GM10266 (cell line): ENCODE measurements around the gene HERC2.
"Not testable (repeated sequence)": the region's sequence is repeated elsewhere in the genome, so short reads cannot be mapped to it uniquely, and the experiment has no call there.

Experiments used
- DNase-seq: peaks from one replicate; pipeline ENCODE4 v3.0.0; 2012; ENCODE audit errors: extremely low spot score
- TF ChIP-seq, protein P1 (sequence below): IDR thresholded peaks from 2 replicates; pipeline ENCODE4 v1.5.1; 2012; ENCODE audit warnings: mild to moderate bottlenecking, low read depth; ENCODE audit not compliant: control insufficient read depth, insufficient read depth; ENCODE audit errors: missing control alignments

The HERC2 gene

DNA sequence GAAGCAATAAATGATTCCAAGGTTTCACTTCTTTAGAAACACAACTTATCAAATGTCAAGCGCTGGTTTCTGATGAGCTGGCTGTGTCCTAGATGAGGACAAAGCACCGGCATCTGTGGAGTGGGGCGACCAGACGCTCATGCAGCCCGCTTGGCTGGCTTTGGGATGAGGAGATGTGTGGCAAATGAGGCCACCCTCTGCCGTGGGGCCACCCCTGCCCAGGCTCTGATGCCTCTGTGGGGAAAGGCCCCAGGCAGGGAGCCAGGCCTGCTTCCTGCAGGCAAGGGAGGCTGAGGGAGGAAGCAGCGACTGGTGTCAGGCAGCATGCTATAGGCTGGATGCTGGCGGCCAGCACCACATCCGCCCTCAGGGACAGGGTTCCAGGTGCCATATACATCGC is 102.9 kb downstream of the HERC2 start:
- TF ChIP-seq, protein P1, sequence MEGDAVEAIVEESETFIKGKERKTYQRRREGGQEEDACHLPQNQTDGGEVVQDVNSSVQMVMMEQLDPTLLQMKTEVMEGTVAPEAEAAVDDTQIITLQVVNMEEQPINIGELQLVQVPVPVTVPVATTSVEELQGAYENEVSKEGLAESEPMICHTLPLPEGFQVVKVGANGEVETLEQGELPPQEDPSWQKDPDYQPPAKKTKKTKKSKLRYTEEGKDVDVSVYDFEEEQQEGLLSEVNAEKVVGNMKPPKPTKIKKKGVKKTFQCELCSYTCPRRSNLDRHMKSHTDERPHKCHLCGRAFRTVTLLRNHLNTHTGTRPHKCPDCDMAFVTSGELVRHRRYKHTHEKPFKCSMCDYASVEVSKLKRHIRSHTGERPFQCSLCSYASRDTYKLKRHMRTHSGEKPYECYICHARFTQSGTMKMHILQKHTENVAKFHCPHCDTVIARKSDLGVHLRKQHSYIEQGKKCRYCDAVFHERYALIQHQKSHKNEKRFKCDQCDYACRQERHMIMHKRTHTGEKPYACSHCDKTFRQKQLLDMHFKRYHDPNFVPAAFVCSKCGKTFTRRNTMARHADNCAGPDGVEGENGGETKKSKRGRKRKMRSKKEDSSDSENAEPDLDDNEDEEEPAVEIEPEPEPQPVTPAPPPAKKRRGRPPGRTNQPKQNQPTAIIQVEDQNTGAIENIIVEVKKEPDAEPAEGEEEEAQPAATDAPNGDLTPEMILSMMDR: no peak
- DNase-seq: no peak

DNA sequence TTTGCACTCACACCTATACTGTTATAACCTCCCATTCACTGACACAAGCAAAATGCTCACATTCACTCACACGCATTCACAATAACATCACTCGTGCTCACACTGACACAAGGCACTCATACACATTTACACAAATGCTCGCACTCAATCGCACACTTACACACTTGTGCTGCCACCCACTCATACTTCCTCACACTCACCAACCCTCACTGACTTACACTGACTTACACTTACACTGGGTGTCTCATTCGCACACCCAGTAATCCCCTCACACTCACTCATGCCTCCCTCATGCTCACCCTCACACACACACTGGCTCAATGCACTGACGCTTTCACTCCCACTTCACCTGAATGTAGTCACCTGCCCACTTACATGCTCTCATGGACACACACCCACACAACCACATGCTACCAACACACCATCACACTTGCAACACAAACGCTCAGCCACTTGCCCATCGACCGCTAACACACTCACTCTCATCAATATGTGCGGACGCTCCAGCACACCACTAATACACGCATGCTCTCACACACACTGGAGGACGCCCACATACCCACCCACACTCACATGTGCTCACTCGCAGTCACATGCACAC is 104.9 kb downstream of the HERC2 start:
- not testable (repeated sequence) for DNase-seq

DNA sequence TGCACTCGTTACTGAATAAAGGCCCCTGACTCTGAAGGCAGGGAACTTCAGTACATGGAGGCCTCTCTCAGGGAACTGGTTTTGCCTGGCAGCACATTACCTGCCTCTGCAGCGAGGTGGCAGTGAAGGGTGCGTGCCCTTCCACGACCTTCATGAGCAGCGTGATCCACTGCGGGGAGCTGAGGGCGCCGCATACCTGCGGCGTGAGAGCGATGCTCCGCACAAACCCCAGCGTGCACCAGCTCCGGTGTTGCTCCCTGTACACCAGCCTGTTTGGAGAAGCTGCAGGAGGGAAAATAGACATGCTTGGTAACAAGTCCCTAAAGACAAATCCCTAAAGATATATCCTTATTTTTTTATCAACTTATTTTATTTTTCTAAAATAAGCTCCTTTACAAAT is 106.5 kb downstream of the HERC2 start:
- DNase-seq: not testable (repeated sequence)

DNA sequence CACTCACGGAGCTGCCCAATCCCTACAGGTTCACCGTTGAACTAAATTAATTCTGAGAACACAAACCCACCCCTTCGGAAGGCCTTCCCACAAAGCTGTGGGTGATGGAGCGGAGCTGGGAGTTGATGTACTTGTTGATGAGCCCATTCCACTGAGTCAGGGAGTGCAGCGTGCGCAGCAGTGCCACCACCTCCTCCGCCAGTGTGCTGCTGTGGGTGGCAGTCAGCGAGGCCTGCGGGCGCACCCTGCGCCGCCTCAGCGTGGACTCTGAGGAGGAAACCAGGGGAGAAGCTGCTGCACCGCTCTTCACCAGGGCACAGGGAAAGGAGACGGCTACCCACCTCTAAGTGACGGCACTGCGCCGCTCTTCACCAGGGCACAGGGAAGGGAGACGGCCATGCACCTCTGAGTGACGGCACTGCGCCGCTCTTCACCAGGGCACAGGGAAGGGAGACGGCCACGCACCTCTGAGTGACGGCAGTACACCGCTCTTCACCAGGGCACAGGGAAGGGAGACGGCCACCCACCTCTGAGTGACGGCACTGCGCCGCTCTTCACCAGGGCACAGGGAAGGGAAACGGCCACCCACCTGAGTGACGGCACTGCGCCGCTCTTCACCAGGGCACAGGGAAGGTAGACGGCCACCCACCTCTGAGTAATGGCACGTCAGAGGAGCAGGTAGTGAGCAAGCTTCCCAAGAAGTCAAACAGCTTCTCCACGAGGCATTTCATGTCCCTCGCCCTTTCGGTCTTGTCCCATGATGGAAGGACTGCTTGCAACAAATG is 107.8 kb downstream of the HERC2 start:
- not testable (repeated sequence) for DNase-seq

DNA sequence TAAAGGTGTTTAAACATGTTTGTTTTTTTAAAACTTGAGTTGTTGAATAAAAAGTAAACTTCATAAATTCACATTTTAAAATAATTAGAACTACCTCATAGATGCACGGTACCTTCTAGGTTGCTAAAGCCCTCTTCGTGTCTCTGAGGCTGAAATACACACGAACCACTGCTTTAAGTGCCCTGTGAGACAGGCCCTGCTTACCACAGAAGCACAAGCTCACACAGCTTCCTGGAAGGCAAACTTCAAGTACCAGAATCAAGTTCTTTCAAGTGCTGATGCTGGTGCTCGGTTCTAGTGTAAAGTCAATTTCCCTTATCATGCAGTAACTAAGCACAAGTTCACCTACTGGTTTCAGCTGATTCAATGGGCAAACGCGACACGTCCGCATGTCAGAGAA is 108.6 kb downstream of the HERC2 start:
- not testable (repeated sequence) for DNase-seq

DNA sequence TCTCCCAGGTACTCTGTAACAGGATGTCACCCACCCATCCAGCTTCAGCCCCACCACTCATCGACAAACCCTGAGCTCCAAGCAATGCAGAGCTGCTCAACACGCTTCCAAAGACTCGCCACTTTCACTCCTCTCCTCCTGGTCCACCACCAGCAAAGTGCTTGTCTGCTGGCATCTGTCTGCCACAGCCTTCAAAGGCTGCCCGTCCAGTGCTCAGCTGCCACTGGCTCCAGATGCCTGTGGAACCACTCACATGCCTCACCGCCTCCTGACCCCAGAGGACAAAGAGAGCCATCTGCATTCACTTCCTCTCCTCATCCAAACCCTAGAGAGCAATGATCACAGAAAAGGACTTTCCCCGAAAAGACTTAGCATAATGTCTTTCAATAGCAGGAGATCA is 113.4 kb downstream of the HERC2 start:
- DNase-seq: no peak
- TF ChIP-seq, protein P1: no peak

DNA sequence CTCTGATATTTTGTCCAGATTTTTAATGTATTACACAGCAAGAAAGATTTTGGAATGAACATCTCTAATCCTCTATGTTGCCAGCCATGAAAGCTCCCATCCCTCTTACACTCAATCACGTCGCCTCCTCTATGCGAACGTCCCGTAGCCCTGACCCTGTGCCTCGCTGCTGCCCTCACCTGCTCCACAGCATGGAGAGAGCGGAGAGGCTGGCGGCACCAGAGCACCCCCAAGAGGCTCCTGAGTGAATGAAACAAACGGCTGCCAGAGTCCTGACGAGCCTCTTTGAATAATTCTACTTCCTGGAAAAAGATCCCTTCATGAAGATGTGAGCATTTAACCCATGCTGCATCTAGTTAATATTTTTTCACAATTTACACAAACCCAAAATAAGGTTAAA is 116.3 kb downstream of the HERC2 start:
- DNase-seq: not testable (repeated sequence)

DNA sequence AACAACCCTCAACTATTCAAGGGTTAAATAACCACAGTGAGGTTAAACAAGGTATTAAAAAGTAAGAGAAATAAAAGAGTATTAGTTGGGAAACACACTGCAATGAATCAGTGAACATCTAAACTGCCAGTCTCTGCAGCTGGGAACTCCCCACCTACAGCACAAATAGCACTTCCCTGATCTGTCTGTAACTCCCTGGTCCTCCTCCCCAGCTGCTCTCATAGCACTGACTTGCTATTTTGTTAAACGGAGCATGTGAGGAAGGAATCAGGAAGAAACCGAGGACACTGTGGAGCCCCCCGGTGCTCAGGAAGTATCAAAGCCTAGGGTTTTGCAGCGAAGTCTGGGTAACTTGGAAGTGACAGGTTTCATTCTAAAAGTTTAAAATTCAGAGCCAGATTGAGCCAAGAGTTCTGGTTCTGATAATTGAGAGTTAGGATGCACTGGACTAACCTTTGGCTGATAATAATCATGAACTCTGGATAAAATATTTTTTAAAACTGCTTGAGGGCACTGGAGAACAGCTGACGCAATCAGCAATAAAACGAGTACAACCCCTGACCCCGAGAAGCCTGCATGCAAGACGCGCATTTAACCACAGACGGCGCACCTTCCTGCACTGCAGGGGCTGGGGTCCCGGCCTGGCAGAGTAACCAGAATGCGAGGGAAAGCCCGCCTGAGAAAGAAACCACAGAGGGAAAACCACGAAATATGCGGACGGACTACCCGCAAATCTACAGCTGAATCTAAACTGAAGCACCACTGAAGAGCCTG is 118.7 kb downstream of the HERC2 start:
- DNase-seq: not testable (repeated sequence)

DNA sequence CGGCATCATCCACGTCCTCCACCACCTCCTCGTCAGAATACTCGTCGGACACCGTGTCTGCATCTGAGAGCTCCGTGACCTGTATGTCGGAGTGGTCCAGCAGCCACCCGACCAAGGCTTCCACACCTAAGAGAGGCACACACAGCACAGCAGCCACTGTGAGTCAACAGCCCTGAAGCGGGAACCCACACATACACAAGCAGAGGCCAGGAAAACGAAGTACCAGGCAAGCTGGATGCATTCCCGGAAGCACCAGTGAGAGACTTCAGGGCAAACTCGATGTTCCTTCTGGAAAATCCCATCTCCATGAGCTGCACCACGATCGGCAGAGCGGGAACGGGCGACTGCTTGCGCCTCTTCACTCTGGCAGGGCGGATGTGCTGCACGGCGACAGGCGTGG is 119.9 kb downstream of the HERC2 start:
- DNase-seq: not testable (repeated sequence)

DNA sequence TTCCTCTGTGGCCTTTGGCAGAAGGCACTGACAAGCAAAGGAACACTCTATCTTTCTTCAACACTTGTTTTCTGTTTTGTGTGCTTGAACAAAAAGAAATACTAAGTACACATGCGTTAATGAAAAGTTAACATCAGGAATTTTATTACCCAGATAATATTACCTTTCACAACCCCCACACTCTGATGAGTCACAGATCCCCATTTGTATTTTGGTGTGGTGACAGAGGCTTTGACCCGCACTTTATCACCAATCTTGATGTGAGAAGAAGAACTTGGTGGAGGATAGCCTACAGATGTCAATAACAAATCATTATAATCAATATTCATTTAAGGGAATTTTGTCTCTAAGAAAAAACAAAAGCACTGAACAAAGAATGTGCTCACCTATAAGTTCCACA is 123.8 kb downstream of the HERC2 start:
- DNase-seq: not testable (repeated sequence)

DNA sequence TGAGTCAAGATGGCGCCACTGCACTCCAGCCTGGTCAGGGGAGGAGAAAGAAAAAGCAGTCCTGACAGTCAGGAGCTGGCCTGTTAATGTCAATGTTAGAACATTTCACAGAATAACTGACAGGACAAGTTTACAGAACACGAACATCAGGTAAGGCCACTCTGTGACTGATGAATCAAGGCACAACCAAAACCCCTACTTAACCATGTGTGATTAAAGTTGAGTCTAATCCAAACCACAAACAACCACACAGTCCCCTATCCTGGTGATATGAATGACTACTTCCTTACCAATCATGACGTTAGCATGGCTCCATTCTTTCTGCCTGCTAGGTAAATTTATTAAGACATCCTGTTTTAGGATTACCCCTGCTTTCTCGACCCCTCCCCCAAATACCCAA is 124.3 kb downstream of the HERC2 start:
- DNase-seq: not testable (repeated sequence)

DNA sequence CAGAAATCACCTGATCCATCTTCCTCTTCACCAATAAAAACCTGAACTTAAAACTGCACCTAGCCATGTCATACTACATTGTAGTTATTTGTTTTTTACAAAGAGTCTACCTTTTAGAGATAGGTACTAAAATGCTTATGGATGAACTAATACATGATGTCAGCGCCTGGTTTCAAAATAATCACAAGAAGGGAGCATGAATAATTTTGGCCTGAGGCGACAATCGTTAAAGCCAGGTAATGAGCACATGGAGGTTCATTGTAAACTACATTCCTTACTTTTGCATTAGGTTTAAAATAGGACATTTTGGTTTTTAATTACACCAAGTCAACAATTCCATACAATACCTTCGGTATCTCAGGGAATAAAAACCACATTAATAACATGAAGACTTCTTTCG is 125.4 kb downstream of the HERC2 start:
- not testable (repeated sequence) for DNase-seq

DNA sequence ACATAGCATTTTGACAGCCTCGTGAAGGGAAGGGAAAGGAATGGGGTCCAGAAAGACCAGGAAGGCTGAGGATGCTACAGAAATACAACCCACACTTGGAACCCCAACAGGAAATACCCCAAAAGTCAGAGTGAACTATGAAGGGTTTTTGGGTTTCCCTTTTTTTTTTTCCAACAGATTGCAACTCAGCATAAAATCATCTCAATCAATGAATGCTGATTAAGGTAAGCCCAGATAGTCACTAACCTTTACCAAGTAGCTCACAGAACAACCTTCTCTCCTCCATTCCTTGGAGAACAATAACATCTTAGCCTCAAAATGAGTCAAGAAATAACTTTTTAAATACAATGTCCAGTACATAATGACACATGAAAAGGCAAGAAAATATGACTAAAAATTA is 129.2 kb downstream of the HERC2 start:
- TF ChIP-seq, protein P1: no peak
- DNase-seq: no peak
